Ovary (tissue), 9 donors: Measurements from ENCODE around the gene TMEM247. TPM values are rescaled to one million over a fixed set of nuclear protein-coding genes. Genes with fewer than 3 reads are reported as not detected.
"Not testable (repeated sequence)": the region's sequence is repeated elsewhere in the genome, so short reads cannot be mapped to it uniquely, and the experiment has no call there.

Source experiments
- DNase-seq, 5 donors: peaks; one replicate each; pipeline ENCODE4 v3.0.0-alpha.2; 2019 to 2020
- H3K27ac ChIP-seq, 2 donors: fragments of 200-600 bp; one replicate each; pipeline versions ENCODE4 v1.5.1 to v1.8.0; 2019 to 2022
- H3K27me3 ChIP-seq: fragments of 200-600 bp; one replicate; pipeline ENCODE4 v1.8.0; 2022
- H3K36me3 ChIP-seq: fragments of 200-600 bp; sonication (generic); one replicate; pipeline ENCODE4 v1.5.1; 2019
- H3K4me1 ChIP-seq: one replicate; pipeline ENCODE4 v1.8.1; 2013; ENCODE audit warnings: mild to moderate bottlenecking, moderate library complexity; ENCODE audit not compliant: insufficient read depth
- H3K4me3 ChIP-seq: fragments of 200-600 bp; sonication (generic); one replicate; pipeline ENCODE4 v1.5.1; 2017
- H3K9me3 ChIP-seq, 2 donors: fragments of 200-600 bp in 1 of 2; sonication (generic) in 1 of 2; one replicate each; pipeline versions ENCODE4 v1.5.1 to v1.8.1; 2013 to 2019; ENCODE audit warnings: mild to moderate bottlenecking in 1 of 2, moderate library complexity in 1 of 2
- CTCF ChIP-seq, 3 donors: fragments of 450-650 bp in 2 of 3; fragments of 200-600 bp in 1 of 3; IDR thresholded peaks; one replicate each; pipeline versions ENCODE4 v1.5.1 to v1.8.0; 2016 to 2022; ENCODE audit warnings: antibody characterized with exemption in 3 of 3, mild to moderate bottlenecking in 1 of 3
- EP300 ChIP-seq: sonication (generic); formaldehyde crosslinking; IDR thresholded peaks from one replicate; pipeline ENCODE4 v1.6.1; 2017; ENCODE audit warnings: antibody characterized with exemption
- POLR2A ChIP-seq: fragments of 450-650 bp; IDR thresholded peaks from one replicate; pipeline ENCODE4 v1.6.1; 2017; ENCODE audit warnings: antibody characterized with exemption, mild to moderate bottlenecking, moderate library complexity
- WGBS, 3 donors: extraction: QIAGEN DNeasy Blood & Tissue Kit in 1 of 3; methylation state at CpG; one replicate each; pipeline versions ENCODE4 v1.1.5 to v1.1.7; 2013 to 2017; 5-methylcytosine and 5-hydroxymethylcytosine counted together
- intact Hi-C, 4 donors: fragments of 100-400 bp; cut with DNase I; formaldehyde crosslinking; loops; one replicate each; pipeline versions ENCODE4 v1.11.0 to v1.15.1; 2022 to 2023
- polyA plus RNA-seq, 2 donors: library from polyadenylated mRNA; stranded (reverse); fragments of 200-250 nt in 1 of 2; fragments of 350-450 nt in 1 of 2; fragmentation: Illumina TruSeq in 1 of 2; extraction: RNeasy Lipid Tissue Mini Kit (QIAGEN cat#74804) in 1 of 2; gene quantifications; one replicate each; pipeline ENCODE4 v1.2.3, GENCODE V29; 2013 to 2014
- total RNA-seq, 7 donors: library from RNA; depleted of rRNA in 2 of 7; stranded (reverse); fragments of >200 nt in 2 of 7; fragmentation: NEBNext Ultra II Directional in 3 of 7; extraction: Animal tissue kit (Norgen Biotek cat#: 25700) in 3 of 7; gene quantifications; one replicate each; pipeline versions ENCODE4 v1.1.0 to v1.2.4, GENCODE V29; 2016 to 2023
- donor health status: DM: no; HTN: no; CAD: no; lungs with moderate emphysema.
- donor health status: DM: no; HTN: no; CAD: no.
- donor health status: Bipolar disorder and iron deficiency.
- donor health status: DM: yes; HTN: yes; CAD: no.
- donor health status: DM: no; HTN: no; CAD: no.
- donor health status: DM: yes; HTN: yes; CAD: no.

Gene TMEM247
- total and polyA plus RNA-seq, 9 donors = not detected

DNA sequence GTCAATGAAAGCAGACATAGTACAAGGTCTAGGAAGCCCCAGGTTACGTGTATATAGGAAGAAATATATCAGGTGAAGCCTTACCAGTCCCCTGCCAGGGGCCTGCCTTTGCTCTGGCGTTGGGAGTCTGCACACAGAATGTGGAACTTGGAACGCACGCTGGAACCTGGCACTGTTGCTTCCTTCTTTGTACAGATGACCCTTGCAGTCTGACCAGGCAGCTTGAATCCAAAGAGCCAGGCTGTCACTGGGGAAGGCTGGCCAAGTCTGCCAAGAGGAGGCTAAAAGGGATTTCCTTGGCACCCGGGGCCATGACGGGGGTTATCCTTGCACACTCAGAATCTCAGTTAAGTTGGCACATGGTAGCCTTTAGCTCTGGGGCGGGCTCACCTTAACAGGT lies 39.5 kb downstream of the TMEM247 start:
- TF ChIP-seq POLR2A = no peak
- TF ChIP-seq EP300 = no peak
- no peaks in the 10 kb centered on the region for H3K27me3 ChIP-seq
- no peak overlapping the region for H3K4me3 ChIP-seq
- intact Hi-C loops = no loop called here
- peaks cover 6% of the 10 kb centered on the region for H3K4me1 ChIP-seq
- H3K9me3 ChIP-seq = no peaks in the 10 kb centered on the region
- no peak overlapping the region for H3K27ac ChIP-seq
- DNase-seq = no peak
- no peaks in the 10 kb centered on the region for H3K36me3 ChIP-seq
- 74 to 82% (median 76%) methylated on average over 7 of the region's 7 CpGs for WGBS, 3 donors

- Histone ChIP-seq H3K36me3 (no peaks in the 10 kb centered on the region), H3K4me1 (peaks cover 6% of the 10 kb centered on the region), H3K27ac (no peak overlapping the region), H3K27me3 (no peaks in the 10 kb centered on the region), H3K4me3 (no peak overlapping the region), H3K9me3 (no peaks in the 10 kb centered on the region)
- TF ChIP-seq POLR2A = no peak
- TF ChIP-seq CTCF (IDR thresholded peaks at IDR 0.05) = no peak
- no peak for TF ChIP-seq EP300
- intact Hi-C loops = no loop called here
- DNase-seq = no peak
- WGBS, 3 donors = 73 to 77% (median 76%) methylated on average over 7 of the region's 7 CpGs
Measured at GRCh38 chr2:46519265-46519664, 39.9 kb downstream of the TMEM247 start.

GRCh38 chr2:46520130-46520711 lies 40.9 kb downstream of the TMEM247 start:
- no peaks in the 10 kb centered on the region for H3K27me3 ChIP-seq
- H3K27ac ChIP-seq = no peak overlapping the region
- no peak for DNase-seq

GRCh38 chr2:46521215-46521683 lies 41.9 kb downstream of the TMEM247 start:
- Histone ChIP-seq H3K36me3 (no peaks in the 10 kb centered on the region), H3K4me1 (peaks cover 6% of the 10 kb centered on the region), H3K9me3 (no peaks in the 10 kb centered on the region), H3K27ac (peak overlapping the region in 1 of 2 donors; percentile 30), H3K27me3 (no peaks in the 10 kb centered on the region), H3K4me3 (no peak overlapping the region)
- peak; percentile 78 to 84 (median 80) for DNase-seq
- TF ChIP-seq CTCF (IDR thresholded peaks at IDR 0.05) = no peak
- no peak for TF ChIP-seq POLR2A
- TF ChIP-seq EP300 = no peak
- intact Hi-C loops = no loop called here
- WGBS, 3 donors = 1 to 9% (median 9%) methylated on average over 2 of the region's 2 CpGs

More at GRCh38 chr2:46520130-46520711, 40.9 kb downstream of the TMEM247 start:
- Histone ChIP-seq H3K4me1 (peaks cover 6% of the 10 kb centered on the region), H3K9me3 (no peaks in the 10 kb centered on the region), H3K36me3 (no peaks in the 10 kb centered on the region), H3K4me3 (no peak overlapping the region)
- 45 to 55% (median 53%) methylated on average over 10 of the region's 10 CpGs for WGBS, 3 donors
- intact Hi-C loops = no loop called here
- TF ChIP-seq CTCF (IDR thresholded peaks at IDR 0.05) = no peak
- TF ChIP-seq POLR2A = no peak
- no peak for TF ChIP-seq EP300

- H3K9me3 ChIP-seq, H3K4me1 ChIP-seq, H3K27ac ChIP-seq, intact Hi-C loops, H3K4me3 ChIP-seq, DNase-seq, H3K27me3 ChIP-seq, H3K36me3 ChIP-seq: not testable (repeated sequence)
Measured at GRCh38 chr2:46522385-46522784, 43.0 kb downstream of the TMEM247 start.
